Fibroblast of lung (primary cell): Measurements from ENCODE around the gene CAMSAP3.

ENCODE experiments used
- EZH2 ChIP-seq: IDR thresholded peaks from 2 replicates; pipeline ENCODE4 v1.5.1; 2012; ENCODE audit warnings: low read length, control low read depth, mild to moderate bottlenecking; ENCODE audit errors: missing control alignments
- TF ChIP-seq, protein P1 (sequence below), 2 donors: IDR thresholded peaks in 1 of 2; conservative IDR thresholded peaks in 1 of 2; 1 replicate in 1 of 2; 2 replicates in 1 of 2; pipeline ENCODE4 v1.5.1; 2011 to 2012; ENCODE audit warnings: low read length in 2 of 2, control low read depth in 1 of 2, inconsistent platforms in 1 of 2, low read depth in 1 of 2, mild to moderate bottlenecking in 1 of 2

DNA sequence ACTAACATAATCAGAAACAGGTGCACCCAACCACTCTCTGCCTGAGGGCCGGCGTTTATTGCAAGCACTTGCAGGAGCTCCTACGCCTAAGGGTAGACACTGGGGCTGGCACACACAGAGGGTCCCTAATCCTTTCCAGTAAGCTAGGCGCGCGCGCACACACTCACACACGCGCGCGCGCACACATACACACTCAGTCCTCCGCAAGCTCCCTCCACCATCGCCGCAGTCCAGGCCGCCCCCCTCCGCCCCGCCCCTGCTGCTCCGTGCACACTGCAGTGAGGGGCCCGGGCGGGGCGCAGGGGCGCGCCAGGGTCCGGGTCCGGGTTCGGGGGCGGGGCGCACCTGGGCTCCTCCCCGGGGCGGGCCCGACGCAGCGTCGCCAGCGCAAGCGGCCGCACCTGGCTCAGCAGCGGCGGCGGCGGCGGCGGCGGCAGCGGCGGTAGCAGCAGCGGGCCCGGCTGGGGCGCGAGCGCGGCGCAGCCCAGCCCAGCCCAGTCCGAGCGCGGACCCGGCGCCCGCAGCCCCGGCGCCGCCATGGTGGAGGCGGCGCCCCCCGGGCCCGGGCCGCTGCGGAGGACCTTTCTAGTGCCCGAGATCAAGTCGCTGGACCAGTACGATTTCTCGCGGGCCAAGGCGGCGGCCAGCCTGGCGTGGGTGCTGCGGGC lies at the start of gene CAMSAP3:
- TF ChIP-seq, protein P1, sequence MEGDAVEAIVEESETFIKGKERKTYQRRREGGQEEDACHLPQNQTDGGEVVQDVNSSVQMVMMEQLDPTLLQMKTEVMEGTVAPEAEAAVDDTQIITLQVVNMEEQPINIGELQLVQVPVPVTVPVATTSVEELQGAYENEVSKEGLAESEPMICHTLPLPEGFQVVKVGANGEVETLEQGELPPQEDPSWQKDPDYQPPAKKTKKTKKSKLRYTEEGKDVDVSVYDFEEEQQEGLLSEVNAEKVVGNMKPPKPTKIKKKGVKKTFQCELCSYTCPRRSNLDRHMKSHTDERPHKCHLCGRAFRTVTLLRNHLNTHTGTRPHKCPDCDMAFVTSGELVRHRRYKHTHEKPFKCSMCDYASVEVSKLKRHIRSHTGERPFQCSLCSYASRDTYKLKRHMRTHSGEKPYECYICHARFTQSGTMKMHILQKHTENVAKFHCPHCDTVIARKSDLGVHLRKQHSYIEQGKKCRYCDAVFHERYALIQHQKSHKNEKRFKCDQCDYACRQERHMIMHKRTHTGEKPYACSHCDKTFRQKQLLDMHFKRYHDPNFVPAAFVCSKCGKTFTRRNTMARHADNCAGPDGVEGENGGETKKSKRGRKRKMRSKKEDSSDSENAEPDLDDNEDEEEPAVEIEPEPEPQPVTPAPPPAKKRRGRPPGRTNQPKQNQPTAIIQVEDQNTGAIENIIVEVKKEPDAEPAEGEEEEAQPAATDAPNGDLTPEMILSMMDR (conservative IDR thresholded peaks at IDR 0.05 in 1 of 2, IDR thresholded peaks at IDR 0.05 in 1 of 2; ENCODE audit: low read depth in 1 of 2, low read length in 2 of 2), result no peak
- peak; percentile 91 for TF ChIP-seq EZH2
